ENCODE measurements around the gene MACF1. TPM values are rescaled to one million over a fixed set of nuclear protein-coding genes. Genes with fewer than 3 reads are reported as not detected.
A peak's percentile ranks its signal among the peaks of the same experiment; 100 is the strongest.

Gene MACF1
- total RNA-seq, 1 experiment from 2014 or later = 190 TPM

DNA sequence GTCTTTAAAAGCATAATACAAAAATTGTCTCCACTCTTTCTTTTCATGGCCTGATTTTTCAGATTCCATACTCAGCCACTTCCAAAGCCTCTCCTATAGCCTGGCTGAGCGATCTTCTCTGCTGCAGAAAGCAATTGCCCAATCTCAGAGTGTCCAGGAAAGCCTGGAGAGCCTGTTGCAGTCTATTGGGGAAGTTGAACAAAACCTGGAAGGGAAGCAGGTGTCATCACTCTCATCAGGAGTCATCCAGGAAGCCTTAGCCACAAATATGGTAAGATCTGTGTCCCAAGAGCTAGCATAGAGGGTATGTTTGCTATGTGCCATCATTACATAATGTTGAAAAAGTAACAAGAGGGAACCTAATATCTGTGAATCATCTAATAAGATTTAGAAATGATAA is 156.2 kb downstream of the MACF1 start:
- no CpG with 5 or more reads among the region's 1 CpG for WGBS (ENCODE audit: extremely low coverage, insufficient read length, low lambda C conversion rate)

More for the DNA sequence above, 156.2 kb downstream of the MACF1 start:
- Histone ChIP-seq H3K79me2 (ENCODE audit: insufficient read depth, low read length) (no peaks in the 10 kb centered on the region), H2BK15ac (ENCODE audit: low read depth, low read length) (no peak overlapping the region), H4K8ac (replicated peaks; ENCODE audit: insufficient read length, low read depth, low read length) (no peak overlapping the region), H3K9me3 (ENCODE audit: control insufficient read depth, low read depth, low read length) (no peaks in the 10 kb centered on the region), H3K56ac (ENCODE audit: insufficient read length, low read depth, low read length) (no peak overlapping the region), H3K4ac (ENCODE audit: low read depth, low read length) (no peak overlapping the region), H4K91ac (ENCODE audit: insufficient read length, low read depth, low read length) (no peak overlapping the region), H2AK5ac (ENCODE audit: insufficient read length, low read length) (no peak overlapping the region), H3K23me2 (ENCODE audit: insufficient read length, low read depth, low read length, poor library complexity, severe bottlenecking) (no peaks in the 10 kb centered on the region), H3K23ac (ENCODE audit: insufficient read length, low read depth, low read length) (no peak overlapping the region), H2BK20ac (ENCODE audit: low read depth, low read length, poor library complexity, severe bottlenecking) (no peak overlapping the region), H3K79me1 (ENCODE audit: insufficient read depth, low read depth, low read length, poor library complexity, severe bottlenecking) (no peaks in the 10 kb centered on the region), H3T11ph (ENCODE audit: low read length) (no peak overlapping the region), H3K4me1 (ENCODE audit: insufficient read depth, low read length) (no peaks in the 10 kb centered on the region), H3K27ac (ENCODE audit: insufficient read length, low read depth, low read length) (no peak overlapping the region), H3K9ac (ENCODE audit: extremely low read depth, insufficient read length, low read length) (no peak overlapping the region), H3K4me2 (ENCODE audit: insufficient read depth, insufficient read length, low read length) (no peak overlapping the region), H2BK120ac (ENCODE audit: low read depth, low read length, poor library complexity, severe bottlenecking) (no peak overlapping the region), H4K20me1 (ENCODE audit: control insufficient read depth, insufficient read depth, insufficient read length) (no peaks in the 10 kb centered on the region), H4K5ac (ENCODE audit: insufficient read length, low read depth, low read length) (no peak overlapping the region), H2AFZ (ENCODE audit: low read length) (no peak overlapping the region), H2BK5ac (ENCODE audit: insufficient read length, low read length) (no peak overlapping the region), H3K18ac (ENCODE audit: insufficient read length, low read depth, low read length) (no peak overlapping the region), H2BK12ac (ENCODE audit: insufficient read length, low read depth, low read length) (no peak overlapping the region), H3K14ac (ENCODE audit: insufficient read depth, low read length) (no peak overlapping the region), H3K27me3 (ENCODE audit: insufficient read depth, low read length) (no peaks in the 10 kb centered on the region)
- DNase-seq = no peak
- no peak for TF ChIP-seq CTCF (conservative IDR thresholded peaks at IDR 0.05)
- Mint-ChIP-seq H3K9me3 (no peaks in the 10 kb centered on the region), H3K4me1 (no peaks in the 10 kb centered on the region), H3K36me3 (ENCODE audit: insufficient read depth in 1 of 3, low read depth in 3 of 3) (peaks cover 40 to 77% (median 64%) of the 10 kb centered on the region in 3 experiments; a peak in 6 of 7 replicates), H3K27me3 (ENCODE audit: low read depth) (no peaks in the 10 kb centered on the region), H3K27ac (peak overlapping the region in 2 of 3 experiments; percentile 10 to 42; a peak in 2 of 7 replicates), H3K4me3 (no peak overlapping the region)
